A673 (cell line): ENCODE results near the gene TNFAIP1. TPM values are rescaled to one million over a fixed set of nuclear protein-coding genes. Genes with fewer than 3 reads are reported as not detected.

ENCODE experiments used
- BruUV-seq: library from RNA; stranded (reverse); fragments of 400-500 nt; replicated peaks from 2 replicates; lab custom pipeline; 2021; lab: Mats Ljungman, UMichigan
- CTCF ChIA-PET: fragments of 300-600 bp; sonication (Branson Sonifier 250); formaldehyde crosslinking; loops from one replicate; lab custom pipeline; 2022; ENCODE audit warnings: antibody characterized with exemption; lab: Charles Lee
- POLR2A ChIA-PET: fragments of 300-600 bp; sonication (Branson Sonifier 250); formaldehyde crosslinking; loops from one replicate; lab custom pipeline; 2022; ENCODE audit warnings: antibody characterized with exemption; ENCODE audit not compliant: low non-redundant PET; lab: Charles Lee
- DNase-seq: peaks from one replicate; pipeline ENCODE4 v3.0.0-alpha.2; 2015; ENCODE audit warnings: low spot score
- H3K27ac ChIP-seq: fragments of 200-600 bp; sonication (generic); 2 replicates; pipeline ENCODE4 v1.5.1; 2016; ENCODE audit warnings: mixed run types, low read depth, mild to moderate bottlenecking, mixed read lengths, antibody characterized with exemption, low read length; ENCODE audit not compliant: poor library complexity, severe bottlenecking
- H3K27me3 ChIP-seq: fragments of 200-600 bp; sonication (generic); replicated peaks from 2 replicates; pipeline ENCODE4 v1.6.1; 2017; ENCODE audit warnings: mixed run types, low read depth, mild to moderate bottlenecking, mixed read lengths, antibody characterized with exemption, low read length; ENCODE audit not compliant: insufficient read depth, poor library complexity
- H3K36me3 ChIP-seq: fragments of 200-600 bp; sonication (generic); 2 replicates; pipeline ENCODE4 v1.6.1; 2016; ENCODE audit warnings: mixed run types, mild to moderate bottlenecking, mixed read lengths, antibody characterized with exemption, low read length; ENCODE audit not compliant: insufficient read depth, poor library complexity, severe bottlenecking
- H3K4me1 ChIP-seq: fragments of 200-600 bp; sonication (generic); 2 replicates; pipeline ENCODE4 v1.6.1; 2017; ENCODE audit warnings: mixed run types, mild to moderate bottlenecking, mixed read lengths, antibody characterized with exemption, low read length; ENCODE audit not compliant: insufficient read depth, poor library complexity, severe bottlenecking
- H3K4me3 ChIP-seq: fragments of 200-600 bp; sonication (generic); 2 replicates; pipeline ENCODE4 v1.5.1; 2016; ENCODE audit warnings: low read depth, mixed run types, mild to moderate bottlenecking, mixed read lengths, low read length; ENCODE audit not compliant: poor library complexity, severe bottlenecking
- H3K9me3 ChIP-seq: fragments of 200-600 bp; sonication (generic); 2 replicates; pipeline ENCODE4 v1.6.1; 2016; ENCODE audit warnings: mixed run types, low read depth, mild to moderate bottlenecking, mixed read lengths, antibody characterized with exemption, low read length; ENCODE audit not compliant: poor library complexity, severe bottlenecking
- EZH2 ChIP-seq: fragments of 200-600 bp; sonication (generic); IDR thresholded peaks from 2 replicates; pipeline ENCODE4 v1.6.1; 2017; ENCODE audit warnings: borderline replicate concordance, low read depth, mild to moderate bottlenecking, mixed read lengths, antibody characterized with exemption, low read length; ENCODE audit not compliant: poor library complexity, severe bottlenecking
- intact Hi-C: fragments of 100-400 bp; cut with micrococcal nuclease; formaldehyde crosslinking; loops from one replicate; pipeline ENCODE4 v1.10.0; 2022; ENCODE audit not compliant: unreplicated experiment
- microRNA-seq: library from miRNA; unstranded; fragments of <30 nt; microRNA quantifications from one replicate; pipeline ENCODE4 v1.2.0, GENCODE V29; 2021
- total RNA-seq: library from RNA; stranded (reverse); gene quantifications from 2 replicates; pipeline ENCODE4 v1.2.3, GENCODE V29; 2021
- TF ChIP-seq, protein P1 (sequence below): fragments of 300-800, 200-600 bp; sonication (generic); conservative IDR thresholded peaks from 2 replicates; pipeline ENCODE4 v1.5.1; 2017; ENCODE audit warnings: low read depth, mild to moderate bottlenecking, antibody characterized with exemption, low read length, moderate library complexity, mixed read lengths

TNFAIP1 gene
- total RNA-seq, 1 experiment from 2014 or later: 27.5 TPM

DNA sequence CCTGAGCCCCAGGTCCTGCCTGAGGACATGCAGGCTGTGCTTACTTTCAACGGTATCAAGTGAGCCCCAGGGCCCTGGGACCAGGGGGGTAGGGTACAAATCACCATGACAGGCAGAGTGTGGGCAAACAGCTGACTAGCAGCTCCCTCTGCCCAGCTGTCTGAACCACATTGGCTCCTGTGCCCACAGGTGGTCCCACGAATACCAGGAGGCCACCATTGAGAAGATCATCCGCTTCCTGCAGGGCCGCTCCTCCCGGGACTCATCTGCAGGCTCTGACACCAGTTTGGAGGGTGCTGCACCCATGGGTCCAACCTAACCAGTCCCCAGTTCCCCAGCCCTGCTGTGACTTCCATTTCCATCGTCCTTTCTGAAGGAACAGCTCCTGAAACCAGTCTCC is 60.4 kb downstream of the TNFAIP1 start:
- no peaks in the 10 kb centered on the region for H3K9me3 ChIP-seq
- intact Hi-C loops: no loop called here
- TF ChIP-seq, protein P1, sequence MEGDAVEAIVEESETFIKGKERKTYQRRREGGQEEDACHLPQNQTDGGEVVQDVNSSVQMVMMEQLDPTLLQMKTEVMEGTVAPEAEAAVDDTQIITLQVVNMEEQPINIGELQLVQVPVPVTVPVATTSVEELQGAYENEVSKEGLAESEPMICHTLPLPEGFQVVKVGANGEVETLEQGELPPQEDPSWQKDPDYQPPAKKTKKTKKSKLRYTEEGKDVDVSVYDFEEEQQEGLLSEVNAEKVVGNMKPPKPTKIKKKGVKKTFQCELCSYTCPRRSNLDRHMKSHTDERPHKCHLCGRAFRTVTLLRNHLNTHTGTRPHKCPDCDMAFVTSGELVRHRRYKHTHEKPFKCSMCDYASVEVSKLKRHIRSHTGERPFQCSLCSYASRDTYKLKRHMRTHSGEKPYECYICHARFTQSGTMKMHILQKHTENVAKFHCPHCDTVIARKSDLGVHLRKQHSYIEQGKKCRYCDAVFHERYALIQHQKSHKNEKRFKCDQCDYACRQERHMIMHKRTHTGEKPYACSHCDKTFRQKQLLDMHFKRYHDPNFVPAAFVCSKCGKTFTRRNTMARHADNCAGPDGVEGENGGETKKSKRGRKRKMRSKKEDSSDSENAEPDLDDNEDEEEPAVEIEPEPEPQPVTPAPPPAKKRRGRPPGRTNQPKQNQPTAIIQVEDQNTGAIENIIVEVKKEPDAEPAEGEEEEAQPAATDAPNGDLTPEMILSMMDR: no peak
- no peak for TF ChIP-seq EZH2
- peaks cover 18% of the 10 kb centered on the region for H3K36me3 ChIP-seq
- no peaks in the 10 kb centered on the region for H3K4me1 ChIP-seq
- H3K27ac ChIP-seq: no peak overlapping the region
- CTCF ChIA-PET: interaction anchor here (0.9 kb wide), 1 partner anchor 21 kb away, joined by 3 read pairs; no protein-coding TSS in a partner anchor
- H3K4me3 ChIP-seq: no peak overlapping the region
- no TSS peak for BruUV-seq
- POLR2A ChIA-PET: no interaction called here
- H3K27me3 ChIP-seq: no peaks in the 10 kb centered on the region
- no peak for DNase-seq

Small RNAs within 50 kb of the gene (microRNA-seq; reads per million reads assigned to microRNA genes)
- 1.6 reads per million for gene MIR4723

Other genes with a start within 250 kb of the TNFAIP1 start
- 122 and 134 TPM in 2 replicates for gene TMEM97, start 16.6 kb upstream of the TNFAIP1 start, total RNA-seq
- 21.5 and 26.5 TPM in 2 replicates for gene IFT20, start 289 bp upstream of the TNFAIP1 start, total RNA-seq
- gene POLDIP2, start 21.8 kb downstream of the TNFAIP1 start, total RNA-seq: 115 TPM in 2 replicates
- not detected in 2 replicates for gene SEBOX, start 29.4 kb downstream of the TNFAIP1 start, total RNA-seq
- gene VTN, start 34.5 kb downstream of the TNFAIP1 start, total RNA-seq: 0.26 TPM in 1 of 2 replicates, not detected in the other
- gene SARM1, start 35.9 kb downstream of the TNFAIP1 start, total RNA-seq: 37.7 and 47.1 TPM in 2 replicates
- 4.4 and 6.4 TPM in 2 replicates for gene SLC46A1, start 70.5 kb downstream of the TNFAIP1 start, total RNA-seq
- not detected in 2 replicates for gene SLC13A2, start 137.9 kb downstream of the TNFAIP1 start, total RNA-seq
- not detected in 2 replicates for gene FOXN1, start 170.6 kb downstream of the TNFAIP1 start, total RNA-seq
- 44.6 and 46.8 TPM in 2 replicates for gene UNC119, start 216.9 kb downstream of the TNFAIP1 start, total RNA-seq
- gene PIGS, start 235.8 kb downstream of the TNFAIP1 start, total RNA-seq: 51.6 and 64.8 TPM in 2 replicates
- gene ALDOC, start 241.1 kb downstream of the TNFAIP1 start, total RNA-seq: 9.7 and 12.0 TPM in 2 replicates